Measurements from ENCODE around the gene IL11RA.

GRCh38 chr9:34606190-34606589, 45.8 kb upstream of the IL11RA start:
- TF ChIP-seq YY1 (IDR thresholded peaks at IDR 0.05; ENCODE audit: insufficient read depth, insufficient read length) (no peak), ZNF274 (IDR thresholded peaks at IDR 0.05; ENCODE audit: low read depth, low read length) (no peak)
